Endometrial microvascular endothelial cells (primary cell): ENCODE results near the gene SCUBE1. TPM values are rescaled to one million over a fixed set of nuclear protein-coding genes. Genes with fewer than 3 reads are reported as not detected.
"Not testable (repeated sequence)": the region's sequence is repeated elsewhere in the genome, so short reads cannot be mapped to it uniquely, and the experiment has no call there.

Source experiments
- in situ Hi-C: cut with HindIII; loops from 2 replicates; pipeline ENCODE4 v1.10.0; 2017; ENCODE audit warnings: low sequenced_read_pairs, low pct_unique_long_range_greater_than_20kb; ENCODE audit errors: inconsistent ontology term
- total RNA-seq: library from RNA; depleted of rRNA; stranded (reverse); fragments of >200 nt; gene quantifications from one replicate; pipeline ENCODE4 v1.2.3, GENCODE V29; 2015; ENCODE audit errors: inconsistent ontology term

The SCUBE1 gene
- total RNA-seq, 1 donor from 2014 or later: 0.19 TPM

- in situ Hi-C loops: no loop called here
Measured at GRCh38 chr22:43363315-43364168, 20.4 kb upstream of the SCUBE1 start.

- in situ Hi-C loops: no loop called here
Measured at GRCh38 chr22:43360576-43360975, 17.4 kb upstream of the SCUBE1 start.

- in situ Hi-C loops: no loop called here
Measured at GRCh38 chr22:43356881-43357280, 13.7 kb upstream of the SCUBE1 start.

- in situ Hi-C loops: not testable (repeated sequence)
Measured at GRCh38 chr22:43355688-43356087, 12.5 kb upstream of the SCUBE1 start.

GRCh38 chr22:43351966-43352345, 8.8 kb upstream of the SCUBE1 start:
- in situ Hi-C loops: no loop called here

GRCh38 chr22:43349636-43350035, 6.5 kb upstream of the SCUBE1 start:
- in situ Hi-C loops: no loop called here

GRCh38 chr22:43346521-43346929, 3.4 kb upstream of the SCUBE1 start:
- in situ Hi-C loops: no loop called here

GRCh38 chr22:43345761-43346301, 2.7 kb upstream of the SCUBE1 start:
- in situ Hi-C loops: no loop called here

- in situ Hi-C loops: no loop called here
Measured at GRCh38 chr22:43345356-43345755, 2.2 kb upstream of the SCUBE1 start.

- in situ Hi-C loops: no loop called here
Measured at GRCh38 chr22:43344520-43344787, 1.3 kb upstream of the SCUBE1 start.

- in situ Hi-C loops: no loop called here
Measured at GRCh38 chr22:43343670-43344519, 723 bp upstream of the SCUBE1 start.

GRCh38 chr22:43342347-43343261, 568 bp downstream of the SCUBE1 start:
- in situ Hi-C loops: no loop called here

GRCh38 chr22:43341565-43341964, 1.6 kb downstream of the SCUBE1 start:
- in situ Hi-C loops: no loop called here

GRCh38 chr22:43338766-43339345, 4.3 kb downstream of the SCUBE1 start:
- in situ Hi-C loops: no loop called here

GRCh38 chr22:43337946-43338345, 5.2 kb downstream of the SCUBE1 start:
- in situ Hi-C loops: no loop called here

- in situ Hi-C loops: no loop called here
Measured at GRCh38 chr22:43337385-43337784, 5.8 kb downstream of the SCUBE1 start.

- in situ Hi-C loops: no loop called here
Measured at GRCh38 chr22:43334378-43334777, 8.8 kb downstream of the SCUBE1 start.

- in situ Hi-C loops: no loop called here
Measured at GRCh38 chr22:43333978-43334377, 9.2 kb downstream of the SCUBE1 start.

GRCh38 chr22:43333156-43333555, 10.0 kb downstream of the SCUBE1 start:
- in situ Hi-C loops: no loop called here
